ENCODE measurements around the gene PAIP1.
"Not testable (repeated sequence)": the region's sequence is repeated elsewhere in the genome, so short reads cannot be mapped to it uniquely, and the experiment has no call there.

The PAIP1 gene

DNA sequence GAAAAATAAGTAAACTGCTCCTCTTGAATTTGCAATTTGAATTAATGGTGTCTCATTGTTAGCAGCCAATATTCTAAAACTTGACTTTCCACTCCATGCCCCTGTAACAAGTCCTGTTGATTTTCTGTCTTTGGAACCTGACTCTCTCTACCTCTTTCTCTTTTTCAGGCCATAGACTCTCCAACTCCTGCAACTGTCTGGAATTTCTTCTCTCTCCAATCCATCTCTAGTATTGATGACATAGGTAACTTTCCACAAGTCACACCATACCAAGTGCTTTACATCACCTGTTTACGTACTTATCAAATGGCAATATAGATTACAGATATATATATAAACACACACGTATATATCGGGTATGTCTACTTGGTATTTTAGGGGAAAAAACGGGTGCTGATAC is 42.9 kb downstream of the PAIP1 start:
- Histone ChIP-seq H3K9me3 (replicated peaks; ENCODE audit: low read length) (no peaks in the 10 kb centered on the region), H3K4me2 (ENCODE audit: low read length) (peak overlapping the region; percentile 86), H3K4me3 (ENCODE audit: low read length) (peak overlapping the region; percentile 82), H3K9ac (ENCODE audit: low read depth, low read length) (peak overlapping the region; percentile 96), H3K4me1 (ENCODE audit: control insufficient read depth, insufficient read depth, low read length) (peaks cover 18% of the 10 kb centered on the region), H3K36me3 (ENCODE audit: insufficient read depth, low read length) (no peaks in the 10 kb centered on the region), H3K27me3 (ENCODE audit: control insufficient read depth, insufficient read depth, low read length) (no peaks in the 10 kb centered on the region)

DNA sequence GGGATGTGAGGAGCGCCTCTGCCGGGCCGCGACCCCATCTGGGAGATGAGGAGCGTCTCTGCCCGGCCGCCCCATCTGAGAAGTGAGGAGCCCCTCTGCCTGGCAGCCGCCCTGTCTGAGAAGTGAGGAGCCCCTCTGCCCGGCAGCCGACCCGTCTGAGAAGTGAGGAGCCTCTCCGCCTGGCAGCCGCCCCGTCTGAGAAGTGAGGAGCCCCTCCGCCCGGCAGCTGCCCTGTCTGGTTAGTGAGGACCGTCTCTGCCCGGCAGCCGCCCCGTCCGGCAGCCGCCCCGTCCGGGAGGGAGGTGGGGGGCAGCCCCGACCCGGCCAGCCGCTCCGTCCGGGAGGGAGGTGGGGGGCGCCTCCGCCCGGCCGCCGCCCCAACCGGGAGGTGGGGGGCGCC is 45.8 kb downstream of the PAIP1 start:
- H3K27me3 ChIP-seq (ENCODE audit: control insufficient read depth, insufficient read depth, low read length); H3K9ac ChIP-seq (ENCODE audit: low read depth, low read length); H3K4me3 ChIP-seq (ENCODE audit: low read length); H3K9me3 ChIP-seq (replicated peaks; ENCODE audit: low read length); H3K36me3 ChIP-seq (ENCODE audit: insufficient read depth, low read length); H3K4me2 ChIP-seq (ENCODE audit: low read length): not testable (repeated sequence)
- peaks cover 18% of the 10 kb centered on the region for H3K4me1 ChIP-seq (ENCODE audit: control insufficient read depth, insufficient read depth, low read length)

GRCh38 chr5:43498581-43498980 is 58.3 kb downstream of the PAIP1 start:
- Histone ChIP-seq H3K4me3 (ENCODE audit: low read length) (no peak overlapping the region), H3K36me3 (ENCODE audit: insufficient read depth, low read length) (no peaks in the 10 kb centered on the region), H3K4me2 (ENCODE audit: low read length) (no peak overlapping the region), H3K9ac (ENCODE audit: low read depth, low read length) (no peak overlapping the region), H3K4me1 (ENCODE audit: control insufficient read depth, insufficient read depth, low read length) (no peaks in the 10 kb centered on the region), H3K27me3 (ENCODE audit: control insufficient read depth, insufficient read depth, low read length) (no peaks in the 10 kb centered on the region), H3K9me3 (replicated peaks; ENCODE audit: low read length) (no peaks in the 10 kb centered on the region)

GRCh38 chr5:43497311-43498104 is 59.4 kb downstream of the PAIP1 start:
- no peak overlapping the region for H3K4me2 ChIP-seq (ENCODE audit: low read length)
- H3K4me3 ChIP-seq (ENCODE audit: low read length) = no peak overlapping the region
- H3K4me1 ChIP-seq (ENCODE audit: control insufficient read depth, insufficient read depth, low read length) = no peaks in the 10 kb centered on the region
- H3K36me3 ChIP-seq (ENCODE audit: insufficient read depth, low read length) = no peaks in the 10 kb centered on the region
- no peaks in the 10 kb centered on the region for H3K9me3 ChIP-seq (replicated peaks; ENCODE audit: low read length)
- H3K27me3 ChIP-seq (ENCODE audit: control insufficient read depth, insufficient read depth, low read length) = no peaks in the 10 kb centered on the region
- H3K9ac ChIP-seq (ENCODE audit: low read depth, low read length) = no peak overlapping the region

DNA sequence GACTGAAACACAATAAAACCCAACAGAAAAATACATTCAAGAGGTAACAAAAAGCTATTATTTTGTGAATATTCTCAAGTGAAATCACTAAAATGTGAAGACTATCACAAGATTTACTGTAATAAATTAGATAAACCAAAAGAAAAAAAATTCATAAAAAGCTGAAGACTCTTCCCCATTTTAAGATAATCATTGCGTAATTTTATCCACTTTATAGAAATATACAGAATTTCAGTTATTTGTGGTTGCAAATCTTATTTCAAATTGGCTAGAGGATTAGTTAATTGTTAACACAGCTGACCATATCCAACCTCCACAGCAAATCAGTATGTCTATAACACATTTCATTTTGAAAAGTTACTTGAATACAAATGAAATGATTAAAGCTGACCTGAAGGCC is 65.6 kb downstream of the PAIP1 start:
- Histone ChIP-seq H3K4me2 (ENCODE audit: low read length) (no peak overlapping the region), H3K9me3 (replicated peaks; ENCODE audit: low read length) (no peaks in the 10 kb centered on the region), H3K4me1 (ENCODE audit: control insufficient read depth, insufficient read depth, low read length) (no peaks in the 10 kb centered on the region), H3K27me3 (ENCODE audit: control insufficient read depth, insufficient read depth, low read length) (no peaks in the 10 kb centered on the region), H3K9ac (ENCODE audit: low read depth, low read length) (no peak overlapping the region), H3K36me3 (ENCODE audit: insufficient read depth, low read length) (no peaks in the 10 kb centered on the region), H3K4me3 (ENCODE audit: low read length) (no peak overlapping the region)

- no peak overlapping the region for H3K4me2 ChIP-seq (ENCODE audit: low read length)
Measured at GRCh38 chr5:43486353-43486752, 70.5 kb downstream of the PAIP1 start.

DNA sequence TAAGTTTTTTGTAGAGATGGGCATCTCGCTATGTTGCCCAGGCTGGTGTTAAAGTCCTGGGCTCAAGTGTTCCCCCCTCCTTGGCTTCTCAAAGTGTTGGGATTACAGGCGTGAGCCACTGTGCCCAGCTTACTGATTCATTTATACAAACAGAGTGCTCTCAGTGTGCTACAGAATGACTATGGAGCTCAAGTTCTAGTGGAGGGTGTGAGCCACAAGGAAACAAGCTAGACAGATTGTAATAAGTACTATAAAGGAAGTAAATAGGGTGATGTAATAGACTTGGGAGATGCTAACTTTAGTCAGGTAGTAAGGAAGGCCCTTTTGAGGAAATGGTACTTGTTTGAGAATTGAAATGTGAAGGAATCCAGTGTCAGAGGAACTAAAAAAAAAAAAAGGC is 71.5 kb downstream of the PAIP1 start:
- Histone ChIP-seq H3K4me1 (ENCODE audit: control insufficient read depth, insufficient read depth, low read length) (peaks cover 11% of the 10 kb centered on the region), H3K9me3 (replicated peaks; ENCODE audit: low read length) (no peaks in the 10 kb centered on the region), H3K36me3 (ENCODE audit: insufficient read depth, low read length) (no peaks in the 10 kb centered on the region), H3K27me3 (ENCODE audit: control insufficient read depth, insufficient read depth, low read length) (no peaks in the 10 kb centered on the region), H3K4me3 (ENCODE audit: low read length) (no peak overlapping the region), H3K4me2 (ENCODE audit: low read length) (no peak overlapping the region), H3K9ac (ENCODE audit: low read depth, low read length) (no peak overlapping the region)

More at GRCh38 chr5:43486353-43486752, 70.5 kb downstream of the PAIP1 start:
- peaks cover 11% of the 10 kb centered on the region for H3K4me1 ChIP-seq (ENCODE audit: control insufficient read depth, insufficient read depth, low read length)
- H3K27me3 ChIP-seq (ENCODE audit: control insufficient read depth, insufficient read depth, low read length) = no peaks in the 10 kb centered on the region
- H3K9ac ChIP-seq (ENCODE audit: low read depth, low read length) = no peak overlapping the region
- no peaks in the 10 kb centered on the region for H3K9me3 ChIP-seq (replicated peaks; ENCODE audit: low read length)
- H3K4me3 ChIP-seq (ENCODE audit: low read length) = no peak overlapping the region
- no peaks in the 10 kb centered on the region for H3K36me3 ChIP-seq (ENCODE audit: insufficient read depth, low read length)

DNA sequence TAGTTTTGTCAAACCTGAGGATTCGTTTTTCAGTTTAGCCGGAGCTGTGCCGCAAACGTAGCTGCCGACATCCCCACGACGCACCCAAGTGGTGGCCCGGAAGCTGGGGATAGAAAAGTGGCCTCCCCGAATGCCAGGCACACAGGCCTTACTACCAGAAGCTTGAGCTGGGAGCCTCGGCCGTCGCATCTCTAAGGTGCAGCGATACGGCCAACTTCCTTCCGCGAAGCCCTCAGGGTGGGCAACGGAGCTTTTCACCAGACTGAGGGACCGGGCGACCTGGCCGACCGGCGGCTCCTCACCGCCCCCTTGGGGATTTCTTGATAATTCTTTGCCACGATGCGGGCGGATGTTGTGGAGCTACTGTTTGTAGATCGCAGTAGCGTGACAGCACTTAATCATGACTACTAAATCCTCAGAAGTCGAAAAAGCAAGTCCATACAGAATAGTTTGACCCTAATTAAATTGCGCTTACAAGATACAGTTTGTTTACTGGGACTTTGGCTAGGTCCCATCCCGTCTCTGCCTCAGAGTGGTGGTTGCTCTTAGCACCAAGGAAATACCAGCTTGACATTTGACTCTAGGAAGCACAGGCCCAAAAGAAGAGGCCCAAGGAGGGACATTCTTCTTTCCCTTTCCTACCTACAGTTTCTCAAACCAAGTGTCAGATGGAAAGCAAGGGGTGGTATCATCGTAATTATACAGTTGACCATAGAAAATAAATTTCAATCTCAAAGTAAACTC is 72.6 kb downstream of the PAIP1 start:
- Histone ChIP-seq H3K9ac (ENCODE audit: low read depth, low read length) (peak overlapping the region; percentile 97), H3K4me3 (ENCODE audit: low read length) (peak overlapping the region; percentile 83), H3K36me3 (ENCODE audit: insufficient read depth, low read length) (no peaks in the 10 kb centered on the region), H3K27me3 (ENCODE audit: control insufficient read depth, insufficient read depth, low read length) (no peaks in the 10 kb centered on the region), H3K9me3 (replicated peaks; ENCODE audit: low read length) (no peaks in the 10 kb centered on the region), H3K4me1 (ENCODE audit: control insufficient read depth, insufficient read depth, low read length) (peaks cover 11% of the 10 kb centered on the region), H3K4me2 (ENCODE audit: low read length) (peak overlapping the region; percentile 92)

DNA sequence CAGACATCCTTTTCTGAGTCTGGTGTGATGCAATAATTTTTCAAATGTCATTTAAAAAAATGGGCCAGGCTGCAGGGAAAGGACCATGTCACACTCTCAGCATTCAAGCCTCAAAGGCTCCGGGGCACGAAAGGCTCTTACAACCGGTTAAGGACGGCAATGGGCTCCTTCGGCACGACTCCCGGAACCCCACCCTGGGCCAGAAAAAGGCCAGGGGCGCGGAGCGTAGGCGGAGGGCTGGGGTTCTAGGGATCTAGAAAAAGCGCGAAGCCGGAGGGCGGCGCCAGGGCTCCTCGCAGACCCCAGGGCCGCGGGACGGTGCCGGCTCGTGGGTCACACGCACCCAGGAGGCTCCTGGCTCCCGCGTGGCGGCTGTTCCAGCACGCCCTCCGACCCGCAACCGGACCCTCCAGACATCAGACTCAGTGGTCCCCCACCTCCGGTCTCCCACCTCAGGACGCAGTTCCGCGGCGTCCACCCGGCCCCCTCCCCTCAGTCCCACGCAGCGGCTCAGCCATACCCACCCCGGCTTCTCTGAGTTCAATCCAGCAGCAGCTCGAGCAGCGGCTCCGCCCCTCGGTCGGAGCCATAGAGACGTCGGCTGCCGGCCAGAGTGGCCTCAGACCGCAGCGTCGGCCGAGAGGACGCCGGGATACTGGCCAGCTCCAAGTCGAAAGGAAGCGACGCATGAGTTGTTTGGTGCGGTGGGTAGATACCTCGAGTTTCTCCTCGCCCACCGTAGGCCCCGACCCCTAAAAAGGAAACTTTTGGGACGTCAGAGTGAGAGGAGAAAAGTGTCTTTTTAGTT is 73.4 kb downstream of the PAIP1 start, which contains the start of gene TMEM267:
TSS of gene TMEM267 (minus strand) at position 568 of the 808 bp plus-strand sequence. CDS start 29,896 bp downstream, outside the sequence.
- H3K27me3 ChIP-seq (ENCODE audit: control insufficient read depth, insufficient read depth, low read length) = no peaks in the 10 kb centered on the region
- peak within 1 kb of the TSS; percentile 97 for H3K9ac ChIP-seq (ENCODE audit: low read depth, low read length)
- no peaks in the 10 kb centered on the region for H3K36me3 ChIP-seq (ENCODE audit: insufficient read depth, low read length)
- H3K4me2 ChIP-seq (ENCODE audit: low read length) = peak within 1 kb of the TSS; percentile 92
- H3K4me3 ChIP-seq (ENCODE audit: low read length) = peak within 1 kb of the TSS; percentile 83
- H3K4me1 ChIP-seq (ENCODE audit: control insufficient read depth, insufficient read depth, low read length) = peaks cover 11% of the 10 kb centered on the region
- no peaks in the 10 kb centered on the region for H3K9me3 ChIP-seq (replicated peaks; ENCODE audit: low read length)

DNA sequence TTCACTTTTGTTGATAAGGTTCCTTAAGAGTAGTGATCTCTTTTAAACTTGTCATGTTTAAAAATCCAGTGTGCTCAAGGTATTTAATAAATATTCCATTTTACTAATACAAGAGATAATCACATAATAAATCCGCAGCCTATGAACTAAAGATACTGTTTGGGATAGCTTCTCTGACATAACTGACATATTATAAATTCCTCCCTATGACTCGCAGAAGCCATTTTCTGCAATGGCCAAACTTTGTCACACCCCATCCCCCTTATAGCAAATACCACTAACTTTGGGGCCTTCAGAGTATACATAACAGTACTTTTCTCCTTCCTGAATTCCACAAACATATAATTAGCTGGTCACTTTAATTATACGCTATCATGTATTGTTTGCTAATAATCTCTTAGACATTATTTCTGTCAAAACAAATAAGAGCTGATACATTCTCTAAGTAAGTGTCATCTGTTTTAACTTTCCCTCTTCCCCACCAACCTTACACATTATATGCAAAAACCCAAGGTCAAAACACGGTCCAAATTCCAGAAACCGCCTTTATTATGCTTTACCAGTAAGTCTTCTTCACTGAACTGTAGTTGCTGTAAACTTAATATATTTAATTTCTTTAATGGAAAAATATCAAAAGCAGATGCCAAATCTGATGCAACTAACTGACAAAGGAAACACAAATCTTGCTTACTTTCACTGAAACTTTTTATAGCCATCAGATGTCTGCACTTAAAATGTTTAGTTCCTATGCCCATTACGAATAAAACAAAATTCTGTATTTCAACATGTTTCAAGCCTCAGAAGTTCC is 74.2 kb downstream of the PAIP1 start:
- Histone ChIP-seq H3K4me2 (ENCODE audit: low read length) (peak overlapping the region; percentile 92), H3K4me1 (ENCODE audit: control insufficient read depth, insufficient read depth, low read length) (peaks cover 11% of the 10 kb centered on the region), H3K4me3 (ENCODE audit: low read length) (peak overlapping the region; percentile 83), H3K9ac (ENCODE audit: low read depth, low read length) (peak overlapping the region; percentile 97), H3K27me3 (ENCODE audit: control insufficient read depth, insufficient read depth, low read length) (no peaks in the 10 kb centered on the region), H3K9me3 (replicated peaks; ENCODE audit: low read length) (no peaks in the 10 kb centered on the region), H3K36me3 (ENCODE audit: insufficient read depth, low read length) (no peaks in the 10 kb centered on the region)

All from skeletal muscle satellite cell (primary cell).